HG02588 (cell line): ENCODE measurements around the gene PAQR9.

Source experiments
- ATAC-seq: cut with Tn5 transposase; IDR thresholded peaks from one replicate; pipeline ENCODE4 v1.9.1; 2021; ENCODE audit warnings: mild to moderate bottlenecking, moderate library complexity; ENCODE audit not compliant: unreplicated experiment

PAQR9 gene

GRCh38 chr3:142983318-142983717 is 19.8 kb upstream of the PAQR9 start:
- no peak for ATAC-seq

DNA sequence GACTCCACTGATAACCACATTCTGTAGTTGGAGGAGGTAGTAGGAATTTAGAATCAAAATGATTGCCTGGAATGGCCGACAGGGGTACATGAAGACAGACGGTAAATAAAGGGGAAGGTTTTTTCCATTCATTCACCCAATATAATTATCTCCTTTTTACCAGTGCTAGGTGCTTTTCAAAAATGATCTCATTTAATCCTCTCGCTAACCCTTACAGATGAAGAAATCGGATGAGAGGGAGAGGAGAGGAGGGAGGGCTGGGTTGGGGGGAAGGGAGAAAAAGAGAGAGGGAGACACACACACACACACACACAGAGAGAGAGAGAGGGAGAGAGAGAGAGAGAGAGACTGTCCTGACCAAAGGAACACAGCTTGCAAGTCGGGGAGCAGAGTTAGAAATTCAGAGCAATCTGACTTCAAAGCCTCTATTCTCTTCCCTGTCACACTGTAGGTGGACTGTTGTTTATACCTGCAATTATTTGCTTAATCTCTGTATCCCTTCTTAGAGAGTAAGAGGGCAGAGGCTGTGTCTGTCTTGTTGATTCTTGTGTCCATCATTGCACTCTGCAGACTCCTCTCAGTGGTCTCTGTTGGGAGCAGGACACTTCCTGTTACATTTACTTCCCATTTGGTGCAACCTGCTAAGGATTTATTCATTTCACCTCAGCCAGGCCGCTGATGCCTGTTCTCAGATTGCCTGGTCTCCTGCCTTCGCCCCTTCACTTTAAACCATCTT is 18.7 kb upstream of the PAQR9 start:
- no peak for ATAC-seq

DNA sequence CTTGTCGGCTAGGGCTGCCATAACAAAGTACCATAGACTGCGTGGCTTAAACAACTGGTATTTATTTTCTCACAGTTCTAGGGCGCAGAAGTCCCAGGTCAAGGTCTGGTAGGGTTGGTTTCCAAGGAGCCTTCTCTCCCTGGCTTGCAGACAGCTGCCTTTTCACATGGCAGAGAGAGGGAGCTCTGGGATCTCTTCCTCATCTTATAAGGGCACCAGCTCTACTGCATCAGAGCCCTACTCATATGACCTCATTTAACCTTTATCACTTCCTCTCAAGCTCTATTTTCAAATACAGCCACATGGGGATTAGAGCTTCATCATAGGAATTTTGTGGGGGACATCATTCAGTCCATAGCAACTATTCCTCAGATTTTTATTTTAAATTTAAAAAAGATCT is 17.6 kb upstream of the PAQR9 start:
- no peak for ATAC-seq

DNA sequence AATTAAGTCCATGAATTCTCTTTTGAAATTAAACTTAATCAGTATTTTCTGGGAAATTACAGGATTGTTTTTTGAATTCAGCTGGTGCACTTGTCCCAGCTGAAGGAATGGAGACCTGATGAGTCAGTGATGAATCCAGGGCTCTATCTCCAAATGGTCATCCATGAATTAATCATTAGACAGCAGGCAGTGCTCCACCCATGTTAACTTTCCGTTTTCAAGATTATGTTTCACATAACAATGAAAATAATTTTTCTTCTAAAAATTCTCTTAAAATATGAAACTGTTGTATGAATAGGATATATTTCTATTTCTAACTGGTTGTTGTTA is 13.9 kb upstream of the PAQR9 start:
- no peak for ATAC-seq

DNA sequence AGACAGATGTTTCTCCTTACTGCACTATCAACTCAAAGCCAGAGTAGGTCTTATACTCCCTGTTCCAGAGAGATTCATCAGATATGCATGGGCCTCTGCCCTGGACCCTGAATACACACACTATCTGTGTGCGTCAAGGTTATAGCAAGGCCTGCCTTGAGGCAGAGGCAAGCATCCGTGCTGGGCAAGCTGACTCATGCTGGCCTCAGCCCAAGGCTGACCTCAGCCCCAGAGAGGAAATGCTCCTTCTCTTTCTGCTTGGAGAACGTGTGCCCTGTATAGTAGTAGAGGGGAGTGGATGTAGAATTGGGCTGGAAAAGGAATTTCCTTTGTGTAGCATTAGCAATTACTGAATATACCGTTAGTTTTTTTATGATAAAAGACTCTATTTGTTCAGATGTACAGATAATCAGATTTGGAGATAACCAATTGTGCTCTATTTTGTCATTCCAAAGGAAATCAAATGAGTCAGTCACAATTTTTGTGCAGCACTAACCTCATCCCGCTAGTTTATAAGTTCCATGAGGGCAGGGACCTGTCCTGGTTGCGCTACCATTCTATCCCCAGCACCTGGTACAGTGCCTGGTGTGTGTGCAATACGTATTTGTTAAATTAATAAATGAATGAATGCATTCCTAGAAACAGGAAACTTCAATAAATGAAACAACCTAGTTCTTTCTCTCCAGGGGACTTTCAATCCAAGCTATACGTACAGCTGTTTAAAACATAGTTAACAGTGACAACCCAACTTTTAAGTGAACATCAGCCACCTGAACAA is 13.3 kb upstream of the PAQR9 start:
- ATAC-seq: no peak

DNA sequence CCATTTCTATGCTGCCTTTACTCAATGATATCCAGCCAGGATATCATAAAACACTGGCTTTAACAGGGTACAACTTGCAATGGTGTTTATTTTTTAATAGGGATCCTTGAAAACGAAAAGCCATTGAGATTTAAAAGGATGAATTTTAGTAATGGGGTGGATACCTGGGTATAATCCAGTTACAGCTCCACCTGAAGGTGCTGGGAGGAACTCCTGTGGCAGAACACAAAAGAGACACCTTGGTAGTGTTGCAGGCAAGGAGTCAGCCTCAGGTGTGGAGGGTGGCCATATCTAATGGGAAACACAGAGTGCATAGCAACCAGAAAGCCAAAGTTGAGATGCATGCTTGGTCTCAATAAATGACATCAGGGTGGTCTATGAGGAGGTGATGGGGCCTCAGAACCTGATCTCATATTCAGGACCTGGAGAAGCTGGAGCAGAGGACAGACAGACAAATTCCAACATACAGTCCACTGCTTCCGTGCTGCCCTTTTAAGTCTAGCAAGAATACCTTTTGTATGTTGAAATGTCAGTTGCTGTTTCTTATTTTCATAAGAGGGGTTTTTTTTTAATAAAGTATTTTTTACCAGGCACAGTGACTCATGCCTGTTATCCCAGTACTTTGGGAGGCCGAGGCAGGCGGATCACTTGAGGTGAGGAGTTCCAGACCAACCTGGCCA is 12.0 kb upstream of the PAQR9 start:
- ATAC-seq: no peak

DNA sequence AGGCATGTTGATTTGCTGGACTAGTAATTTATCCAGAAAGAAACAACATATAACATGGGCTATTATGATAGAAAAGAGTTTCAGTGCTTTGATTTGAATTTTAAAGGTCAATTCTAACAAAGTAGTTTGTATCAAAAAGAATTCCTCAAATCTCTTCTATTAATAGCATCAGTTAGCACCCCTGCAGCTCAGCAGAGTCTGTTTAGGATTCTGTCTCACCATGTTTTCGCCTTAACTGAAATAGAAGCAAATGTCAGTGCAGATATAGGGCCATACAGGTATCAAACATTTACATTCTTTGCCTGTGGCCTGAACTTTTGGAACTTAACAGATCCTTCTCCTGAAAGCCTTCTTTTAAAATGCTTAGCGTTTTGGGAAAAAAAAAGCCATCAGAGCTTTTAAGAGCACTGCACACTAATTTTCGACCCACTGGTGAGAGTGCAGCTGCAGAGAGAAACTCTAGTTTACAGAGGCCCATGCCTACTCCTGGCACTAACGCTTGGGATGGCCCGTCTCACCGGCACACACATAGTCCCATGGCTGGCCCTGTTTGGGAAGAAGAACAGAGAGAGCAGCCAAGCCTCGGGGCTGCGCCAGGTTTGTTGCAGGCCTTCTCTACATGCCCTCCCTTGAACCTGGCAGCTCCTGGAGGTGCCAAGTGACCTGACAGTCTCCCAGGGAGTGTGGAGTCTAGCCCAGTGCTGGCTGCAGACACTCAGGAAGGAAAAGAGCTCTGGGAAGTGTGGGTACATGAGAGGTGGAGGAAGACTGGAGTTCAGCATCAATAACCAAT is 9.9 kb upstream of the PAQR9 start:
- ATAC-seq: no peak

DNA sequence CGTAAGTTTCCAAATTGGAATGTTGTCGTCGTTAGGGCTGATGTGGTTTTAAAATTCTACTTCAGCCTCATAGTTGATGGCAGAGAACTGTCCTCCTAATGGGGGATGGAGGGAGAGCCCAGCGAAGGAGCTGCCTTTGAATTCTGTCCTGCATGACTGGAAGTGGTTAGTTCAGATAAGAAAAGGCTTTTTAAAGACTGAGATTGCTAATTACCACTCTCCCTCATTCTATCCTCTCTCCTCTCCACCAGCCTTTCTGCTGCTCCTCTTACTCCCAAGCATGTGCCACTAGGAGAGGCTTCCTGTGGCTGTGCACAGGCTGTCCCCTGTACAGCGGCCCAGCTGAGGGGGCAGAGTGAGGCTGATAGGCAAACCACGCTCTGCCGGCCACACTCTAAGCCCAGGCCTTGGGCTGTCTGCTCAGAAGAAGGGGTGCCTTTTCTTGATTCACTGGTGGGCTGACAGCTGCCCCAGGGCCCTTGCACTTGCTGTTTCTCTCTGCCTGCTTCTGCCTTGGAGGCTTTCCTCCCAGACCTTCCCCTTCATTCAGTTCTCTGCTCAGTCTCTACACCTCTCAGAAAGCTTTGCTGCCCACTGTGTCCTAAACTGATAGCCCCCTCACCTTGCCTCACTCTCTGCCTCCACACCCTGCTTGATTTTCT is 8.7 kb upstream of the PAQR9 start:
- no peak for ATAC-seq

DNA sequence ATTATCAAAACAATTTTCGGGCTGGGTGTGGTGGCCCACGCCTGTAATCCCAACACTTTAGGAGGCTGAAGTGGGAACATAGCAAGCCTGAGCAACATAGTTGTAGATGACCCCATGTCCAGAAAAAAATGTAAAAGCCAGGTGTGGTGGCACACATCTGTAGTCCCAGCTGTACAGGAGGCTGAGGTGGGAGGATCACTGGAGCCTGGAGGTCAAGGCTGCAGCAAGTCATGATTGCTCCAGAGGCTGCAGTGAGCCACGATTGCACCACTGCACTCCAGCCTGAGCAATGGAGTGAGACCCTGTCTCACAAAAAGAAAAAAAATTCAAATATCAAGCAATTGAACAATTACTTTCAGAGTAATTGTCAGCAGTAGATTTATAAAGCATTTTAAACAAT is 8.0 kb upstream of the PAQR9 start:
- ATAC-seq: no peak

GRCh38 chr3:142968319-142969025 is 5.0 kb upstream of the PAQR9 start:
- no peak for ATAC-seq

DNA sequence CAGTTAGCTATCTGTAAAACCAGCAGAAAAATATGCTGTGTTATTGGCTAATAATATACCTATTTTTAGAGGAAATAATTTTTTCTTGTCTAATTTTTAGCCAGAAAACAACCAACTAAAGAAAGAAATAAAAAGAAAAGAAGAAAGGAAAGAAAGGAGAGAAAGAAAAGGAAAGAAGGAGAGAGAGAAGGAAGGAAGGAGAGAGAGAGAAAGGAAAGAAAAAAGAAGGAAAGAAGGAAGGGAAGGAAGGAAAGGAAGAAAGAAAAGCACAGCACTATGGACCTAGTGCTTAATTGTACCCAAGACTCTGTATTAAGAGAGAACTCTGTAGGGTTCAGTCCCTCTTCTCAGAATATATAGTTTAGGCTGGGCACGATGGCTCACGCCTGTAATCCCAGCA is 3.3 kb upstream of the PAQR9 start:
- no peak for ATAC-seq

DNA sequence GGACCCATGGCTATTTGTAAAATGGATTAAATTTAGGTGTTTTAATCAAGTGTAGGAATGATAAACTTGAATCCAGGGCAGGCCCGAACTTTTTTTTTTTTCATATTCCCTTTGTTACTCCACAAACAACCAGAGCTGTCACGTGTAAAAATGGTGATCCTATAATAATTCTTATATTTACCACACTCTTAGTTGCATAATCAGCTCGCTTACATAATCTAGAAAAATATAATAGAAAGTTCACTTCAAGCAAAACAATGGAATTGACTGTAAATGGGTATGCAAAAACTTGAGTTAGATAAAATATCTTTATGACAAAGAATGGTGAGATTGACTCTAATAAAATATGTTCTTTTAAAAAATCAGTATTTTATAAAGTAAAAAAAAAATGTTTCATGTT is 2.1 kb upstream of the PAQR9 start:
- ATAC-seq: no peak

- no peak for ATAC-seq
Observed at GRCh38 chr3:142963234-142963515, 299 bp downstream of the PAQR9 start.

DNA sequence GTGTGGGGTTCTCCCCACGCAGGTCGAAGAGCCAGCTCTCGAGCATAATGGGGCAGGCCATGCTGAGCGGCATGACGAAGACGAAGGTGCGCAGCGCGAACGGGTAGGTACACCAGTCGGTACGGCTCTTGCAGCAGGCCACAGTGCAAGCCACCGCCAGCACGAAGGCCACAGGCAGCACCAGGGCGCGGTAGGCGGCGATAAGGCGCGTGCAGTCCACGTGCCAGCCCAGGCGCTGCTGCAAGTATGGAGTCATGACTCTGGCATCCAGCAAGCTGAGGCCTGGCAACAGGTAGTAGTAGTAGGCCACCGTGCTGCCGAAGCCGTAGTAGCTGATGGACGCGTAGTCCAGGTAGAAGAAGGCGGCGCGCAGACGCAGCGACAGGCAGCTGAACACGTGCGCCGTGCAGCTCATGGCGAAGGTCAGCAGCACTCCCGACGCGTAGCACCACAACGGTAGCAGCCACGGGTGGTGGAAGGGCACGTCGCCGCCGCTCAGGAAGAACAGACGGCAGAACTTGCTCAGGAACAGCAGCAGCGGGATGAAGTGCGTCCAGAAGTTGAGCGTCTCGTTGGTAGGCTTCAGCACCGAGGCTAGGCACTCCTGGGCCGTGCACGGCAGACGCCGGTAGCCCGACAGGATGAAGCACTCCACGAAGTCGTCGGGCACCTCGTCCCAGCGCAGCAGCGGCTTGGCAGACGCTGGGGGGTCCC is 797 bp downstream of the PAQR9 start:
- no peak for ATAC-seq

GRCh38 chr3:142962175-142962519 is 1.3 kb downstream of the PAQR9 start:
- ATAC-seq: no peak

DNA sequence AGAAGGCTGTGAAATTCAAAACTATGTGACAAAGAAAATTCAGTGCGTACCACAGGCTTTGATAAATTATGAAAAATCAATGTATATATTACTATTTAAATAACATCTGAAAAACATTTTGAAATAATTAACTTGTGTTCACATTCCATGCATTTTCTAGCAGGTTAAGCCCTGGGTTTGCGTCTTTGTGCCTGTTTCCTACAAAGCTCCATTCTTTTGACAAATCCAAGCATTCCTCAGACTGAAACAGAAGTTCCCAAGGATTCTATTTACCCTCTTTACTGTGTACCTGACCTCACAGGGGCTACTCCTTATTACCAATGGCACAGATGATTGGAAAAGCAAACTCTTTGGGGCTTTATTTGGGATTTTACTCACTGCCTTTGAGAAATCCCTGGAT is 1.9 kb downstream of the PAQR9 start:
- no peak for ATAC-seq

DNA sequence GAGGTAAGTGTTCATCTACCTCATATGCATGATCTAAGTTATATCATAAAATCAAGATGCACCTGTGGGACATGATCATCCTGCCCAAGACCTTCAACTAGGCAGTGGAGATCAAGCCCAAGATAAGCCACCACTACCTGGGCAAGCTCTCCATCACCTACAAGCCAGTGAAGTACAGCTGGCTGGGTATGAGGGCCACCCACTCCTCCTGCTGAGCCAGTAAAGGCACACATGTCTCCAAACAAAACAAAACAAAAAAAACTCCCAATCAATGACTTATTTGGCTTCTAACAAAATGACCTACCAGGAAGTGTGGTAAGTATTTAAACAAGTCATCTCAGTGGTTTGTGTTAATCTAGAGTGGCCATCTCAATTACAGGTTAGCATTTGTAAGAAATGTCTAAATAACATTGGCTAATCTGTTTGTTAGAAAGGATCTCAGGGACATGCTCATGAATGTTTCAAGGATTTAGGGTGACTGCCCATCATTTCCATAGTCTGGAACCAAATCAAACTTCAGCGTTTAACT is 3.1 kb downstream of the PAQR9 start:
- no peak for ATAC-seq

- no peak for ATAC-seq
Observed at GRCh38 chr3:142958707-142959106, 4.8 kb downstream of the PAQR9 start.

- no peak for ATAC-seq
Observed at GRCh38 chr3:142953443-142953842, 10.0 kb downstream of the PAQR9 start.
